HepG2 (cell line): ENCODE data around the gene OVCA2.

ENCODE experiments used
- ARHGAP35 ChIP-seq: sonication (generic); formaldehyde crosslinking; IDR thresholded peaks from 2 replicates; pipeline ENCODE4 v1.9.0; 2022; ENCODE audit warnings: mild to moderate bottlenecking, inconsistent platforms, moderate library complexity, missing genetic modification reagents, borderline replicate concordance
- POLR2A ChIP-seq, 2 experiments: IDR thresholded peaks; 2 replicates each; pipeline ENCODE4 v1.6.1; 2011; ENCODE audit warnings: low read depth in 2 of 2, low read length in 2 of 2, mild to moderate bottlenecking in 1 of 2, moderate library complexity in 1 of 2; ENCODE audit not compliant: insufficient read depth in 1 of 2
- POLR2AphosphoS2 ChIP-seq: IDR thresholded peaks from 2 replicates; pipeline ENCODE4 v1.6.1; 2011; ENCODE audit warnings: low read depth, low read length, improper control_type of control experiment
- SIN3A ChIP-seq: IDR thresholded peaks from 2 replicates; pipeline ENCODE4 v1.6.1; 2011; ENCODE audit warnings: low read depth, mild to moderate bottlenecking, control low read depth, low read length, borderline replicate concordance
- TSC22D2 ChIP-seq: sonication (generic); formaldehyde crosslinking; IDR thresholded peaks from 2 replicates; pipeline ENCODE4 v1.5.1; 2020; ENCODE audit warnings: missing genetic modification reagents, mild to moderate bottlenecking, borderline replicate concordance
- ZBTB7A ChIP-seq: sonication (generic); formaldehyde crosslinking; IDR thresholded peaks from 2 replicates; pipeline ENCODE4 v1.8.0; 2022; ENCODE audit warnings: mild to moderate bottlenecking, missing genetic modification reagents
- ZNF343 ChIP-seq: sonication (generic); formaldehyde crosslinking; IDR thresholded peaks from 2 replicates; pipeline ENCODE4 v1.4.0; 2020; ENCODE audit warnings: mild to moderate bottlenecking, missing genetic modification reagents
- ZNF672 ChIP-seq: sonication (generic); formaldehyde crosslinking; IDR thresholded peaks from 2 replicates; pipeline ENCODE4 v1.8.1; 2022; ENCODE audit warnings: missing genetic modification reagents
- TF ChIP-seq, protein P1 (sequence below): sonication (generic); formaldehyde crosslinking; IDR thresholded peaks from 2 replicates; pipeline ENCODE4 v1.5.0; 2020; ENCODE audit warnings: mild to moderate bottlenecking, missing genetic modification reagents, moderate library complexity
- TF ChIP-seq, protein P2 (sequence below): sonication (generic); formaldehyde crosslinking; IDR thresholded peaks from 2 replicates; pipeline ENCODE4 v1.4.0; 2020; ENCODE audit warnings: missing genetic modification reagents, borderline replicate concordance
- TF ChIP-seq, protein P3 (sequence below): sonication (generic); IDR thresholded peaks from 2 replicates; pipeline ENCODE4 v1.6.1; 2016; ENCODE audit warnings: low read depth, borderline replicate concordance
- TF ChIP-seq, protein P4 (sequence below), 2 experiments: sonication (generic) in 1 of 2; formaldehyde crosslinking in 1 of 2; IDR thresholded peaks; 2 replicates each; pipeline versions ENCODE4 v1.5.1 to v1.6.1; 2011 to 2020; ENCODE audit warnings: borderline replicate concordance in 1 of 2, low read depth in 1 of 2, low read length in 1 of 2, mild to moderate bottlenecking in 1 of 2, missing genetic modification reagents in 1 of 2, moderate library complexity in 1 of 2

DNA sequence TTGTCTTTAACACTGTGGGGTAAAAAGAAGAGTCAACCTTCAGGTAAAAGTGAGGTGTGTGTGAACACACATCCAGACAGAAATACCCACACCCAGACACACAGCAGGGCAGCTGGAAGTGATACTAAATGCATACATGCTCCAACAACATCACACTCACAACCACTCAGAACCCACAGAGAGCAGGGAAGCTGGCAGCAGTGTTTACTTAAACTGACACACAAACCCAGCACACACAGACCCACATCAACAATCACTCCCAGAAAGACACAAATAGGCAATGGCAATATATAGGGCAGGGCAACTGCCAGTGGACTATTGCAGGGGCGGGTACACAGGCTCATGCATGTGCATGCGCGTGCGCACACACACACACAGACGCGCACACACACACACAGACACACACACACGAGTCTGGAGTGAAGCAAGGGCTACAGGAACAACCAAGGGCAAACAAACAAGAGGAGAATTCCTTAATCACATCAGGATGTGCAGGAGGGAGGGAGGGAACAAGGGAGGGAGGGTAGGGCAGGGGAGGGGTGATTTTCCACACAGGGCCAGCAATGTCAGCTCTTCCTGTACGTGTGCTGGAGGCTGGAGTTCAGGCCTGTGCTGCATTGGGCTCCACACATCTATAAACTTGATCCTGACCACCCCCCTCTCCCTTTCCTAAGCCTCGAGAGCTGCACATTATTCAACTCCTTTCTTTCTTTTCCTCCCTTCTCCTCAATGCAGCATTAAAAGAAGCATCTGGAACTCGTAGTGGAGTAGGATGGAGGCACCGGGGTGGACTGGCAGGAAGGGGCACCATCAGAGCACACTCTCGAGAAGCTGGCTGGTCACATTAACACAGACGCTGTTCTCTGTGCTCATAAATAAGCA, 43.2 kb downstream of the OVCA2 start:
- no peak for TF ChIP-seq POLR2AphosphoS2
- TF ChIP-seq, protein P1, sequence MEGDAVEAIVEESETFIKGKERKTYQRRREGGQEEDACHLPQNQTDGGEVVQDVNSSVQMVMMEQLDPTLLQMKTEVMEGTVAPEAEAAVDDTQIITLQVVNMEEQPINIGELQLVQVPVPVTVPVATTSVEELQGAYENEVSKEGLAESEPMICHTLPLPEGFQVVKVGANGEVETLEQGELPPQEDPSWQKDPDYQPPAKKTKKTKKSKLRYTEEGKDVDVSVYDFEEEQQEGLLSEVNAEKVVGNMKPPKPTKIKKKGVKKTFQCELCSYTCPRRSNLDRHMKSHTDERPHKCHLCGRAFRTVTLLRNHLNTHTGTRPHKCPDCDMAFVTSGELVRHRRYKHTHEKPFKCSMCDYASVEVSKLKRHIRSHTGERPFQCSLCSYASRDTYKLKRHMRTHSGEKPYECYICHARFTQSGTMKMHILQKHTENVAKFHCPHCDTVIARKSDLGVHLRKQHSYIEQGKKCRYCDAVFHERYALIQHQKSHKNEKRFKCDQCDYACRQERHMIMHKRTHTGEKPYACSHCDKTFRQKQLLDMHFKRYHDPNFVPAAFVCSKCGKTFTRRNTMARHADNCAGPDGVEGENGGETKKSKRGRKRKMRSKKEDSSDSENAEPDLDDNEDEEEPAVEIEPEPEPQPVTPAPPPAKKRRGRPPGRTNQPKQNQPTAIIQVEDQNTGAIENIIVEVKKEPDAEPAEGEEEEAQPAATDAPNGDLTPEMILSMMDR (CRISPR knock-in tag) = no peak
- TF ChIP-seq, protein P2, sequence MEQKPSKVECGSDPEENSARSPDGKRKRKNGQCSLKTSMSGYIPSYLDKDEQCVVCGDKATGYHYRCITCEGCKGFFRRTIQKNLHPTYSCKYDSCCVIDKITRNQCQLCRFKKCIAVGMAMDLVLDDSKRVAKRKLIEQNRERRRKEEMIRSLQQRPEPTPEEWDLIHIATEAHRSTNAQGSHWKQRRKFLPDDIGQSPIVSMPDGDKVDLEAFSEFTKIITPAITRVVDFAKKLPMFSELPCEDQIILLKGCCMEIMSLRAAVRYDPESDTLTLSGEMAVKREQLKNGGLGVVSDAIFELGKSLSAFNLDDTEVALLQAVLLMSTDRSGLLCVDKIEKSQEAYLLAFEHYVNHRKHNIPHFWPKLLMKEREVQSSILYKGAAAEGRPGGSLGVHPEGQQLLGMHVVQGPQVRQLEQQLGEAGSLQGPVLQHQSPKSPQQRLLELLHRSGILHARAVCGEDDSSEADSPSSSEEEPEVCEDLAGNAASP (CRISPR knock-in tag) = no peak
- TF ChIP-seq, protein P3, sequence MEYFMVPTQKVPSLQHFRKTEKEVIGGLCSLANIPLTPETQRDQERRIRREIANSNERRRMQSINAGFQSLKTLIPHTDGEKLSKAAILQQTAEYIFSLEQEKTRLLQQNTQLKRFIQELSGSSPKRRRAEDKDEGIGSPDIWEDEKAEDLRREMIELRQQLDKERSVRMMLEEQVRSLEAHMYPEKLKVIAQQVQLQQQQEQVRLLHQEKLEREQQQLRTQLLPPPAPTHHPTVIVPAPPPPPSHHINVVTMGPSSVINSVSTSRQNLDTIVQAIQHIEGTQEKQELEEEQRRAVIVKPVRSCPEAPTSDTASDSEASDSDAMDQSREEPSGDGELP = no peak
- TF ChIP-seq ZNF672 (CRISPR knock-in tag) = no peak
- TF ChIP-seq ZBTB7A = no peak
- no peak for TF ChIP-seq TSC22D2
- TF ChIP-seq, protein P4, sequence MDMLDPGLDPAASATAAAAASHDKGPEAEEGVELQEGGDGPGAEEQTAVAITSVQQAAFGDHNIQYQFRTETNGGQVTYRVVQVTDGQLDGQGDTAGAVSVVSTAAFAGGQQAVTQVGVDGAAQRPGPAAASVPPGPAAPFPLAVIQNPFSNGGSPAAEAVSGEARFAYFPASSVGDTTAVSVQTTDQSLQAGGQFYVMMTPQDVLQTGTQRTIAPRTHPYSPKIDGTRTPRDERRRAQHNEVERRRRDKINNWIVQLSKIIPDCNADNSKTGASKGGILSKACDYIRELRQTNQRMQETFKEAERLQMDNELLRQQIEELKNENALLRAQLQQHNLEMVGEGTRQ (IDR thresholded peaks at IDR 0.05; ENCODE audit: low read depth, low read length) = no peak
- TF ChIP-seq, protein P4 (CRISPR knock-in tag; IDR thresholded peaks at IDR 0.05; ENCODE audit: borderline replicate concordance) = no peak
- no peak for TF ChIP-seq SIN3A
- TF ChIP-seq ARHGAP35 (CRISPR knock-in tag) = no peak
- TF ChIP-seq ZNF343 (CRISPR knock-in tag) = no peak
- no peak for TF ChIP-seq POLR2A (IDR thresholded peaks at IDR 0.05; ENCODE audit: insufficient read depth in 1 of 2, low read depth in 2 of 2, low read length in 2 of 2)
